Stimulated activated naive CD8-positive, alpha-beta T cell treated with anti-CD3 and anti-CD28 coated beads, Interleukin-15, Interleukin-2, amounts not matched to agents 100 U/mL and 50 U/mL, for 24 hours (primary cell): ENCODE measurements around the gene VAT1.
"Not testable (repeated sequence)": the region's sequence is repeated elsewhere in the genome, so short reads cannot be mapped to it uniquely, and the experiment has no call there.

Experiments
- ATAC-seq: fragments of 150-1000 bp; cut with Tn5 transposase; one replicate; pipeline ENCODE4 v1.10.0; 2021
- DNase-seq: peaks from one replicate; pipeline ENCODE4 v3.0.0; 2021

VAT1 gene

DNA sequence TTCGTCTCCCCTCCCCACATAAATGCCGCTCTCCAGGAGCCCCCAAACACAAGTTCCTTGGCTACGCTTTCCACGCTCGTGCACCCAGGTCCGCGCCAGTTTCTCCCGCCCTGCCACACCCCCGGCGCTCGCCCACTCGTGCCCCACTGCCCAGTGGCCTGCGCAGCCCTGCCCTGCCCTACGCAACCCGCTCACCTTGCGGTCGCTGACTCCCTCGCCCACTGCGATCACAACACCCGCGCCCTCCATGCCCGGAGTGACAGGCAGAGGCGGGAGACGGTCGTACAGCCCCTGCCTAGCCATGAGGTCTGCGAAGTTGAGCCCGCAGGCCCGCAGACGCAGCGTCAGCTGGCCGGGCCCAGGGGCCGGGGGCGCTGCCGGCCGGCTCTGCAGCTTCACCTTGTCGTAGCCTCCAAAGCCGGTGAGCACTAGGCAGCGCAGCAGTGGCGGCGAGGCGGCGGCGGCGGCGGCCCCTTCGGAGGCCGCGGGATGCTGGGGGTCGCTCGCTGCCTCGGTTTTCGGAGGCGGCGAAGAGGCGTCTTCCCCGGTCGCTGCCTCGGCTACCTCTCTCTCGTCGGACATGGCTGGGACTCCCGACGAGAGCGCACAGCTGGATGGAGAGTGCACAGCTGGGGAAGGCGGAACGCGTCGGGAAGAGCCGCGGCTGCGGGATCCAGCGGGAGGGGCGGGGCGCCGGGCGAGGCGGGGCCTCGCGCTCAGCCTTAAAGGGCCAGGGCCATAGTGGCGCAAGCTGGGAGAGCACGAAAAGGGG, at the start of gene VAT1:
Gene VAT1, minus strand, starts transcription at position 645 of the 772 bp plus-strand sequence. Its CDS starts 63 bp downstream, at position 582.
- ATAC-seq, result peak; percentile 62
- DNase-seq, result peak; percentile 78

GRCh38 chr17:43070872-43071271, 48.7 kb upstream of the VAT1 start:
- DNase-seq (no peak), ATAC-seq (no peak)

GRCh38 chr17:43070257-43070656, 48.1 kb upstream of the VAT1 start:
- ATAC-seq, result no peak
- no peak for DNase-seq

DNA sequence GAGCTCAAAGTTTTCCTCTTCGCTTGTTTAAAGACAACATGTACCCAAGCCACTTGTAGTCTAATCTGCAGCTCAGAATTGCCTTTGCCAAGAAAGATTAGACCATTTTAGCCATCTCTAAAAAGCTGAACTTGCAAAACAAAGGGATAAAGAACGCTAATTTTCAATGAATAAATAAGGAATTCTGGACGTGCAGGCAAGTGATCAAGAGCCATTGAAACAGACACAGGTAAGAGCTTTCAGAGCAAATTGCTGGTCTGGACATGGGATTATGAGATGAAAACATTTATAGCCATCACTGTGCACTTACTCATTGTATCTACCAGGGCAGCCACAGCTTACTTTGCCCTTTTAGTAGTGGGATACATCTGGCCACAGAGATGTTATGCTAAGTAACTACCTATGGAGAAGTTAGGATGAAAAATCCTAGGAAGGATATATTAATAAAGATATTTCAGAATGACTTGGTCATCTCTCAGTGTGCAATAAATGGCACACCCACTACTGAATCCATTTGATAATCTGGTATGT, 47.2 kb upstream of the VAT1 start:
- no peak for ATAC-seq

DNA sequence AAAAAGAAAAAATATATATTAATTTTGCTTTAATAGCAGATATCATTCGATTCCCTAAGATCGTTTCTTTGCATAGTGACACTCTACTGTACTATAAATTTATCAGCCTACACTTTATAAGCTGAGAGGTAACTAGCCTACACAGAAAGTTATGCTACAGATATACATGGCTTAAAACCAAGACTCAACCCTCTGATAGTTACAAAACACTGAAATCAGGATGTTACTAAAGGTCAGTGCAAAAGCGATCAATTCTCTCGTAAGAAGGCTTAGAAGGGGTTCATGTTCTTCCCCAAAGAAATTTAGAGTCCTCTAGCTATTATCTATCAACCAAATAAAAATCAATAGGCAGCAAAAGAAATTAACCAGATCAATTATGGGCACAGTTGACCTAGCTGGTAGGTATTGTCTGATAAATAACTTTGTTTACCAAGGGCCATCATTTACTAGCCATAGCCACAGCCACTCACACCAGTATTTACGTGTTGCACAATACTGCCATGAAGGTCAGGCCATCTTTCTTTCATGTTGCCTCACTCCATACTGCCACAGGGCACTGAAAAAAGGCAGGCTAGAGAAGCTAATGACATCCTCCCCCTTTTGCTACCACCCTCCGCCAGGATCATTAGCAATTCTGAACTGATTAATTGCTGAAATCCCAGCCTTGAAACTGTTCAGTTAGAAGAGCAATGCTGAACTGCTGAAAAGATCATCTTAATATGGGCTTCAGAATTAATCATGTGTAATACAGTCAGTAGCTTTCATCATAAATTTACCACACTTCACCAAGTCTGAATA, 46.6 kb upstream of the VAT1 start:
- DNase-seq (no peak), ATAC-seq (no peak)

More for the DNA sequence above, 47.2 kb upstream of the VAT1 start:
- no peak for DNase-seq

DNA sequence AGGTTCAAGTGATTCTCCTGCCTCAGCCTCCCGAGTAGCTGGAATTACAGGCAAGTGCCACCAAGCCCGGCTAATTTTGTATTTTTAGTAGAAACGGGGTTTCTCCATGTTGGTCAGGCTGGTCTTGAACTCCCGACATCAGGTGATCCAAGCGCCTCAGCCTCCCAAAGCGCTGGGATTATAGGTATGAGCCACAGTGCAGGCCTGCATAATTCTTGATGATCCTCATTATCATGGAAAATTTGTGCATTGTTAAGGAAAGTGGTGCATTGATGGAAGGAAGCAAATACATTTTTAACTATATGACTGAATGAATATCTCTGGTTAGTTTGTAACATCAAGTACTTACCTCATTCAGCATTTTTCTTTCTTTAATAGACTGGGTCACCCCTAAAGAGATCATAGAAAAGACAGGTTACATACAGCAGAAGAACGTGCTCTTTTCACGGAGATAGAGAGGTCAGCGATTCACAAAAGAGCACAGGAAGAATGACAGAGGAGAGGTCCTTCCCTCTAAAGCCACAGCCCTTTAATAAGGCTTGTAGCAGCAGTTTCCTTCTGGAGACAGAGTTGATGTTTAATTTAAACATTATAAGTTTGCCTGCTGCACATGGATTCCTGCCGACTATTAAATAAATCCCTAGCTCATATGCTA, 40.9 kb upstream of the VAT1 start:
- no peak for DNase-seq
- ATAC-seq, result no peak

DNA sequence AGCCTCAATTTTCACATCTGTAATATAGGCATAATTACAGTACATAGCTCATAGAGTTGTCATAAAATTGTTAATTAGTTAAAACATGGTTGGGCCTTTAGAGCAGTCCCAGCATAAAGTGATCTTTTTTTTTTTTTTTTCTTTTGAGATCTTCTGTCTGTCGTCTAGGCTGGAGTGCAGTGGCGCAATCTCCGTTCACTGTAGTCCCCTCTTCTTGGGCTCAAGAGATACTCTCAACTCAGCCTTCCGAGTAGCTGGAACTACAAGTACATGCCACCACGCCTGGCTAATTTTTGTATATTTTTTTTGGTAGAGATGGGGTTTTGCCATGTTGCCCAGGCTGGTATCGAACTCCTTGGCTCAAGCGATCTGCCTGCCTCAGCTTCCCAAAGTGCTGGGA, 33.9 kb upstream of the VAT1 start:
- DNase-seq (no peak), ATAC-seq (no peak)

GRCh38 chr17:43053008-43053407, 30.8 kb upstream of the VAT1 start:
- not testable (repeated sequence) for DNase-seq, ATAC-seq

DNA sequence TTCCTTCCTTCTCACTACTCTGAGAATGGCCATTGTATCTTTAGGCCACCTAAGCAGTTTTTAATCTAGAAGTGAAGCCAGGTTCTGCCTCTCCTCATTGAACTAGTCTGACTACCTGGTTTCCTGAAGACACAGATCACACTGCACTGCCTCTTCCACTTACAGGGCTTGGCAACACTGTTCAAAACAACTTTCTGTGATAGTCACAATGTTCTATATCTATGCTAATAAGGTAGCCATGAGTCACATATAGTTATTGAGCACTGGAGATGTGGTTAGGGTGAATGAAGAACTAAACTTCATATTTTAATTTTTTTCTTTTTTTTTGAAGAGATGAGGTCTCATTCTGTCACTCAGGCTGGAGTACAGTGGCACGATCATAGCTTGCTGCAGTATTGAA, 29.8 kb upstream of the VAT1 start:
- no peak for ATAC-seq

GRCh38 chr17:43044024-43044423, 21.8 kb upstream of the VAT1 start:
- no peak for ATAC-seq
- DNase-seq, result no peak

More for the DNA sequence above, 29.8 kb upstream of the VAT1 start:
- no peak for DNase-seq

DNA sequence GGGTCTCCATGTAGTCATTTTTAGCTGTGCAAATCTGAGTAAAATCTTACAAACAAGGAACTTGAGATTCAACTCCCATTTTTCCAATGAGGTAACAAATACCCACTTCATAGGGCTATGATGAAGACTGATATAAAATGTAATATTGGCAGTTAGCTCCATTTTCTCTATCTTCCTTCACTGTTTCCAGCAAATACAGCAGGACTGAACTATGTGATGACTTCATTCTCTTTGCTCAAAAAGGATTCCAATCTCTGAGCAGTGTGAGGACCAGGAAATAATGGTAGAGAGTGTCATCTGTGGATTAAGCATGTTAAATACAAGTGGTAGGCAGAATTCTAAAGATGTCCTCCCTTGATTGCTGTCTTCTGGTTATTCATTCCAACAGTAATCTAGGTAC, 21.1 kb upstream of the VAT1 start:
- no peak for ATAC-seq
- no peak for DNase-seq

- no peak for ATAC-seq
- no peak for DNase-seq
Observed at GRCh38 chr17:43042025-43042628, 19.9 kb upstream of the VAT1 start.

- ATAC-seq (no peak), DNase-seq (no peak)
Observed at GRCh38 chr17:43040655-43041054, 18.5 kb upstream of the VAT1 start.

DNA sequence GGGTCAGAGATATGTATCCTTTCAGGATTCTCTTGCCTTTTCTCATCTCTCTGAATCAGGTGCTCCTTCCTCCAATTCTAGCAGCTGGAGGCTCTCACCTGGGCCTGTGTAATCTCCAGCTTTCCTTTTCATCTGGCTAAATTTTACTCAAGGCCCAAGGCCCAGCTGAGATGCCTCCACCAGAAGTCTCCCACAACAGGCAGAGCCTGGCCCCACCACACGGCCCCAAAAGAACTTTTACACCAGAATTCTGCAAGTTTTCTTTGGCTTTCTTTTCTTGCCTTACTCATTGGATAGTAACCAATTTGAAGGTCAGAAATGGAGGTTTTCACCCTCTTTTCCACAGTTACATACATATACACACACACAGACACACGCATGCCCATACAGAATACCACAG, 17.5 kb upstream of the VAT1 start:
- ATAC-seq (no peak), DNase-seq (no peak)

DNA sequence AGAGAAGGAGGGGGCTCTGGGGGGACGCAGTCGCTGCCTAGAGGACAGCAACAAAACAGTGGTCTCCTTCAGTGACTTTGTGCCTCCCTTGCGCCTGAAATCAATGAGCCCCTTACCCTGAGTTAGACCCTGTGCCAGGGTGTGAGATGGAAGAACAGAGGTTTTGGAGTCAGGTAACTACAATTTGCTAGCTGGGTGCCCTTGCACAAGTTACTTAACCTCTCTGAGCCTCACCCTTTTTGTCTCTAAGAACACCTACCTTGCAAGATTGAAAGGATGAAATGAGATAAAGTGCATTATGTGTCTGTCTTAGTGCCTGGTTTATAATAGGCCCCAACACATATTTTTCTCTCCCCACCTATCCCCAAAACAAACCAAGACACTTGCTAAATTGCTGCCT, 12.7 kb upstream of the VAT1 start:
- no peak for DNase-seq
- no peak for ATAC-seq

DNA sequence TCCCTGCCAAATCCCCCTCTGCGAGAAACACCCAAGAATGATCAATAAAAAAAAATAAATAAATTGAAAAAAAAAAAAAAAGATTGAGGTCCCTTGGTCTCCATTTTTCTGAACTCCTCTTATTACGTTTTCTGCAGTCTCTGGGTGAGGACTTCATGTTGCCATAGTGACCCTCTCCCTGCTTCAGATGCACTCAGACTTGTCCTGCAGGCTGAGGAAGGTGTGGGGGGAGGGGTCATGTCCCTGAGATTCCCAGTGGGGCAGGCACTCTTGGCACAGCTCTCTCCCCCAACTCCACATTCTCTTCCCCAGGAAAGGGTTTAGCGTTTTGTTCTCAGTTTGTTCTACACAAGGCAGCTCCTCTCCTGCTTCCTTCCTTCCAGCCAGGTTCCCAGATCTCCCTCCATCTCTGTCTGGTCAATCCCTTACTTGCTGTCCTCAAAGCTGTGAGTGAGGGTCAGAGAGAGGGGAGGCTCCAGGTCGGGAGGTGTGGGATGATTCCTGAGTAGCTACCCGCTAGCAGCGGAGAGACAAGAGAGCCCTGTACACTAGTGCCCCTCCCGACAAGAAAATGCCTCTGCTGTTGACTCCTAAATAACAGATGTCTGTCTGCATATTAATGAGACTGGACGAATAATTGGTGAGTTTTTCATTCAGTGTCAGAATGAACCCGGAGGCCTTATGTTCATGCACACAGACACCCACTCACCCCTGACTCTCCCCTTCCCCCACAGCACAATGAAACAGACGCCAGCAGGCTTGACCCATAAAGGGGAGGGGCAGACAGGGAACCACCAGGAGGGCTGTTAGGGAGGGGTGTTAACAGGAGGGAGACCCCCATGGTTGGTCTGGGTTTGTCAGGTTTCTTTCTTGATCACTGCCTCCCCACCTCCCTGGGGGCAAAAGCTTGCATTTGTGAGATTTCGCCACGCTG, 12.0 kb upstream of the VAT1 start:
- no peak for DNase-seq
- ATAC-seq, result no peak

GRCh38 chr17:43031666-43032065, 9.5 kb upstream of the VAT1 start:
- DNase-seq (no peak), ATAC-seq (no peak)

DNA sequence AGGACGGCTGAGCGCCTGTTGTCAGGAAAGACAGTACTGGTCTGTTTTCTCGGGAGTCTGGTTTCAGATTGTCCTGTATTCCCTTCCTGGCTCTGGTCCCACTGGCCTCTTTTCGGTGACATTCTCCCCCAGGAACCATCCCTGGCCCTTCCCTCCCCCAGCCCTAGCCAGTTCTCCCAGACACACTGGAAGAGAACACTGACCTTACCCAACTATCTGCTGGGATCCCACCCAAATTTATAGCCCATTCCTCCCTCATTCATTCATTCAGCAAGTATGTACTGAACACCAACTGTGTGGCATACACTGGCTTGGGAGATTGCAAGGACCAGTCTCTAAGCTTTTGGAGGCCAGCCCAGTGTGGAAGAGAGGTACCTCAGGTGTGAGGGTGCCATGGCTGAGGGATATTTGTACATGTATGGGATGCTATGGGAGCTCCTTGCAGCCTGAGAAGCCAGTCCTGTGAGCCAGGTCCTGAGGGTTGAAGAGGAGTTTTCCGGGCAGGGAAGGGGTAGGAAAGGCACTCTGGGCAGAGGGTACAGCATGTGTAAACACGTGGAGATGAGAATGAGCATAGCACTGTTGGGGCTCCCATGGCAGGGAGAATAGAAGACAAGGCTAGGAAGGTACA, 8.1 kb upstream of the VAT1 start:
- DNase-seq (no peak), ATAC-seq (no peak)

GRCh38 chr17:43028221-43028861, 6.2 kb upstream of the VAT1 start:
- no peak for ATAC-seq
- DNase-seq, result no peak
